Effector memory CD8-positive, alpha-beta T cell (primary cell): Measurements from ENCODE around the gene OR2H2.

ENCODE experiments used
- ATAC-seq: fragments of 150-1000 bp; cut with Tn5 transposase; replicated peaks from 2 replicates; pipeline ENCODE4 v1.10.0; 2021; ENCODE audit warnings: mild to moderate bottlenecking, moderate library complexity
- DNase-seq, 3 experiments: peaks; one replicate each; pipeline ENCODE4 v3.0.0; 2021
- H3K27ac Mint-ChIP-seq, 2 donors: one replicate each; pipeline ENCODE4 v1.8.0; 2022; ENCODE audit warnings: mild to moderate bottlenecking in 2 of 2, mixed read lengths in 2 of 2, moderate library complexity in 2 of 2
- H3K27me3 Mint-ChIP-seq, 2 donors: one replicate each; pipeline ENCODE4 v1.8.0; 2022; ENCODE audit warnings: mixed read lengths in 2 of 2
- H3K36me3 Mint-ChIP-seq: one replicate; pipeline ENCODE4 v1.8.0; 2022; ENCODE audit warnings: mild to moderate bottlenecking, moderate library complexity, mixed read lengths; ENCODE audit not compliant: insufficient read depth
- H3K4me1 Mint-ChIP-seq, 2 donors: one replicate each; pipeline ENCODE4 v1.8.0; 2022; ENCODE audit warnings: low read depth in 2 of 2, mixed read lengths in 2 of 2
- H3K4me3 Mint-ChIP-seq, 2 donors: one replicate each; pipeline ENCODE4 v1.8.0; 2022; ENCODE audit warnings: mild to moderate bottlenecking in 2 of 2, mixed read lengths in 2 of 2, moderate library complexity in 2 of 2
- H3K9me3 Mint-ChIP-seq, 2 donors: one replicate each; pipeline ENCODE4 v1.8.0; 2022; ENCODE audit warnings: mixed read lengths in 2 of 2

OR2H2 gene

DNA sequence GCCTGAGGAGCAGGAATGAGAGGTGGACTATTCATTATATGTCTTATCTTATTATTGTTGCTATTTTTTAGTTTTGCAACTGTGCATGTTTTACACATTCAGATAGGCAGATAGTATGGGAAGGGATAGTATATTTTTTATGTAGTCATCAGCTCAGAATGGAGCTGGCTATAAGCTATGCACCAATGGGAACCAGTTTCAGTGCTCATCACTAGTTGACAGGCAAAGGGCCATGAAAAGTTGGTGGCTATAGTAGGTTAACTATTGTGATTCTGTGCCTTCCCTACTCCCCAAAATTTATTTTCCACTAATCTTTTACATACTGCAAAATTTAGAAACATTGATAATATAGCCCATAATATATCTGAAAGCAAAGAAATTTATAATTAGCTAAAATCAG lies 20.0 kb upstream of the OR2H2 start:
- ATAC-seq (no peak), DNase-seq (no peak)
- Mint-ChIP-seq H3K4me1 (peaks cover 0 to 4% of the 10 kb centered on the region in 2 donors), H3K27me3 (peaks cover 63 to 66% of the 10 kb centered on the region in 2 donors), H3K4me3 (no peak overlapping the region), H3K9me3 (no peaks in the 10 kb centered on the region), H3K36me3 (no peaks in the 10 kb centered on the region), H3K27ac (no peak overlapping the region)

GRCh38 chr6:29566856-29567255 lies 18.1 kb upstream of the OR2H2 start:
- Mint-ChIP-seq H3K36me3 (no peaks in the 10 kb centered on the region), H3K27ac (no peak overlapping the region), H3K27me3 (peaks cover 52 to 57% of the 10 kb centered on the region in 2 donors), H3K4me1 (peaks cover 0 to 4% of the 10 kb centered on the region in 2 donors), H3K4me3 (no peak overlapping the region), H3K9me3 (no peaks in the 10 kb centered on the region)
- no peak for DNase-seq
- no peak for ATAC-seq

DNA sequence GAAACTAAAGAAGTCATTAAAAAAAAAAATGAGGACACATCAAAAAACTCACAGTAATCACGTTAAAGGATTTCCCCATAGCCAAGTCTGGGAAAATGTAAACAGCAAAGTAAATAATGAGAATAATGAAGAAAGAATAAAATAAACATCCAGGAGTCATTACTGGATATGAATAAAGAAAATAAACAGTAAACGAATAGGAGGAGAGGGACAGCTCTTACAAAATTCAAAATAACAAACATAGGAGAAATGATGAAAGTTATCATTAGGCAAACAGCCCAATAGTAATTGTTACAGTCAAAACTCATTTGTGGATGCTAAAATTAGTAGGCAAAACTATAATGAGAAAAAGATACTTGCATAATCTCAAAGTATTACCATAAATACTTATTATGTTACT lies 17.4 kb upstream of the OR2H2 start:
- ATAC-seq (no peak), DNase-seq (no peak)
- no peaks in the 10 kb centered on the region for H3K9me3 Mint-ChIP-seq
- H3K27ac Mint-ChIP-seq, result no peak overlapping the region
- no peak overlapping the region for H3K4me3 Mint-ChIP-seq
- H3K4me1 Mint-ChIP-seq, result peaks cover 0 to 4% of the 10 kb centered on the region in 2 donors
- H3K36me3 Mint-ChIP-seq, result no peaks in the 10 kb centered on the region
- peaks cover 51 to 59% of the 10 kb centered on the region in 2 donors for H3K27me3 Mint-ChIP-seq

GRCh38 chr6:29567991-29568390 lies 16.9 kb upstream of the OR2H2 start:
- H3K4me3 Mint-ChIP-seq, result no peak overlapping the region
- peaks cover 0 to 3% of the 10 kb centered on the region in 2 donors for H3K4me1 Mint-ChIP-seq
- H3K9me3 Mint-ChIP-seq, result no peaks in the 10 kb centered on the region
- ATAC-seq, result no peak
- peaks cover 47 to 54% of the 10 kb centered on the region in 2 donors for H3K27me3 Mint-ChIP-seq
- no peak overlapping the region for H3K27ac Mint-ChIP-seq
- DNase-seq, result no peak
- H3K36me3 Mint-ChIP-seq, result no peaks in the 10 kb centered on the region

DNA sequence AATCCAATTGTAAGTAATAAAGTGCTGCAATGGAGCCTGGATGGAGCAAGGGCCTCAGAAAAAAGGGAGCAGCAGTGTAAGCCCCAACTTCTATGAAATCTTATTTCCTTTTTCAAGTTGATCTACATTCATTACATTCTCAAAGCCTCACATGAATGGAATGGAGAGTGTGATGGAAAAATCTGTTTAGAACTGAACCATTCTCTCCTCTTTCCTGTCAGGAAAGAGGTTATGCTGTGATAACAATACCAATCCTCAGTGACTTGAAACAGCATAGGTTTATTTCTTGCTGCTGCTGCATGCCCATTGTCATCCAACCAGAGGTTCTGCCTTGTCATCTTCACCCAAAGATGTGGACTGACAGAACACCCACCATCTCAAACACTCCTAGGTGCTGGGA lies 8.9 kb upstream of the OR2H2 start:
- H3K4me3 Mint-ChIP-seq, result no peak overlapping the region
- H3K27ac Mint-ChIP-seq, result no peak overlapping the region
- peaks cover 69 to 71% of the 10 kb centered on the region in 2 donors for H3K27me3 Mint-ChIP-seq
- no peak for ATAC-seq
- no peak for DNase-seq
- H3K4me1 Mint-ChIP-seq, result no peaks in the 10 kb centered on the region
- H3K36me3 Mint-ChIP-seq, result peaks cover 3% of the 10 kb centered on the region
- no peaks in the 10 kb centered on the region for H3K9me3 Mint-ChIP-seq

DNA sequence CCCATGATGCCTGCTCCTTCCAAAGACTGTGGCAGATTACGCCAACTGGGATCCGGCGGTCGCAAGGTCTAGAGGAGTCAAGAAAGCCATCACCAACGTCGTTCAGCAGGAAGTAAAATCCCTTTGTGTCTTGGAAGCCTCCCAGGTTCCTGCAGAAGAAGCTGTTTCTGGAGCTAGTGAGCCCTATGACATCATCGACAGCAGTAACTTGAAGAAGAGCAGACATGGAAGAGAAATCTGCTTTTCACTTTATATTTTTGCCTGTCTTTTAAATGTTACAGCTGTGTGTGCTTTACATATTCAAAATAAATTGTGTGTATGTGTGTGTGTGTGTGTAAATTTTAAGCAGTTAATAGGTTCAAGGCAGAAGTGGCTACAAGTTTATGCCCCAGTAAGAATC lies 7.4 kb upstream of the OR2H2 start:
- Mint-ChIP-seq H3K4me3 (no peak overlapping the region), H3K4me1 (no peaks in the 10 kb centered on the region), H3K9me3 (no peaks in the 10 kb centered on the region), H3K27me3 (peaks cover 62 to 74% of the 10 kb centered on the region in 2 donors), H3K36me3 (peaks cover 3% of the 10 kb centered on the region), H3K27ac (no peak overlapping the region)
- DNase-seq (no peak), ATAC-seq (no peak)

DNA sequence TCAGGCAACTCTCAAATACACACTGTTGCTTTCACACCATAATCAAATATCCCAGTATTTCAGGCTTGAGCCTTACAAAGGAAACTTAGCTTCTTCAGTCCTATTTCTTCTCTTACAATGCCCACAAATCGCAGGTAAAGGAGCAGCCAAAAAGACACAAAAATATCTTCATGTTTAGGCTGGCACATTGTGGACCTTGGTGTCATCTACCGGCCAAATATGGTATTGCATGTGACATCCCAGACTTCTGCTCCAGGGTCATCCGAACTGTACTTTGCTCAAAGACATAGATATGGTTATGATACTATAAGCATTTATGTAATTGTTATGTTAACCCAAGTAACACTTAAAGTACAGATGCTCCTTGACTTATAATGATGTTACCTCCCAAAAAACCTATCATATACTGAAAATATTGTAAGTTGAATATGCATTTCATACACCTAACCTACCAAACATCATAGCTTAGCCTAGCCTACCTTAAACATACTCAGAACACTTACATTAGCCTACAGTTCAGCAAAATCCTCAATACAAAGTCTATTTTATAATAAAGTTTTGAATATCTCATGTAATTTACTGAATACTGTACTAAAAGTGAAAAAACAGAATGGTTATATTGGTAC lies 4.6 kb downstream of the OR2H2 start:
- H3K27ac Mint-ChIP-seq, result no peak overlapping the region
- no peaks in the 10 kb centered on the region for H3K36me3 Mint-ChIP-seq
- DNase-seq (peak; percentile 49 to 66 (median 55)), ATAC-seq (peak; percentile 60)
- H3K4me3 Mint-ChIP-seq, result no peak overlapping the region
- H3K9me3 Mint-ChIP-seq, result no peaks in the 10 kb centered on the region
- no peaks in the 10 kb centered on the region for H3K4me1 Mint-ChIP-seq
- H3K27me3 Mint-ChIP-seq, result peaks cover 61 to 75% of the 10 kb centered on the region in 2 donors

DNA sequence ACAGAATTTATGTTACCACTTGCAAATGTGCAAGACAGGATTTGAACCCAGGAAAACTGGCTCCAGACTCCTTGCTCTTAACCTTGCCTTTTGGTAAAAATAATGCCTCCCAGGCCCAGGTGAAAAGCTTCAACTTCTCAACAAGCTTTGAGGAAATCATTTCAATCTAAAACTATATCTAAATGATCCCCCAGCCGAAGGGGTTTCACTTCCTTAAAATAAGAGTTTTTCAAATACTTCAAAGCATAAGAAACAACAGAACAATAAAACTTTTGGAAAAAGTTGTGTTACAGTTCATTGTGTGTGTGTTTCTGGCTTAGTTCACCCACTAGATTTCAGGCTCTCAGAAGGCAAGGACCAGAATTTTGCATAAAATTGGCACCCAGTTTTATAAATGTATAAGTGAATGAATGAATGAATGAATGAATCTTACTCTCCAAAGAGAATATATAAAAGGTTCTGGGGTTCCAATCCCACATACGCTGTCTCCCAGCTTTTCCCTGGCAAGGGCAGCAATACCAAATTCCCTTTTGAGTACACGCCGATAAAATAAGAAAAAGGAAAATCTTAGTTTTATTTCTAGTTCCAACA lies 5.4 kb downstream of the OR2H2 start:
- no peaks in the 10 kb centered on the region for H3K4me1 Mint-ChIP-seq
- no peaks in the 10 kb centered on the region for H3K9me3 Mint-ChIP-seq
- no peaks in the 10 kb centered on the region for H3K36me3 Mint-ChIP-seq
- H3K27ac Mint-ChIP-seq, result no peak overlapping the region
- ATAC-seq (no peak), DNase-seq (no peak)
- peaks cover 61 to 75% of the 10 kb centered on the region in 2 donors for H3K27me3 Mint-ChIP-seq
- H3K4me3 Mint-ChIP-seq, result no peak overlapping the region

- Mint-ChIP-seq H3K27me3 (peaks cover 54 to 72% of the 10 kb centered on the region in 2 donors), H3K9me3 (no peaks in the 10 kb centered on the region), H3K4me1 (no peaks in the 10 kb centered on the region), H3K4me3 (no peak overlapping the region), H3K36me3 (no peaks in the 10 kb centered on the region), H3K27ac (no peak overlapping the region)
- ATAC-seq (no peak), DNase-seq (no peak)
These were observed 6.8 kb downstream of the OR2H2 start for GRCh38 chr6:29591677-29592076.

GRCh38 chr6:29593199-29593855 lies 8.4 kb downstream of the OR2H2 start:
- DNase-seq (no peak), ATAC-seq (no peak)
- Mint-ChIP-seq H3K27ac (no peak overlapping the region), H3K4me3 (no peak overlapping the region), H3K27me3 (peaks cover 42 to 55% of the 10 kb centered on the region in 2 donors), H3K9me3 (no peaks in the 10 kb centered on the region), H3K4me1 (no peaks in the 10 kb centered on the region), H3K36me3 (no peaks in the 10 kb centered on the region)

- no peaks in the 10 kb centered on the region for H3K9me3 Mint-ChIP-seq
- DNase-seq (no peak), ATAC-seq (no peak)
- H3K36me3 Mint-ChIP-seq, result peaks cover 5% of the 10 kb centered on the region
- H3K27ac Mint-ChIP-seq, result no peak overlapping the region
- H3K27me3 Mint-ChIP-seq, result peaks cover 19 to 33% of the 10 kb centered on the region in 2 donors
- H3K4me1 Mint-ChIP-seq, result no peaks in the 10 kb centered on the region
- no peak overlapping the region for H3K4me3 Mint-ChIP-seq
These were observed 11.5 kb downstream of the OR2H2 start for GRCh38 chr6:29596381-29596900.

DNA sequence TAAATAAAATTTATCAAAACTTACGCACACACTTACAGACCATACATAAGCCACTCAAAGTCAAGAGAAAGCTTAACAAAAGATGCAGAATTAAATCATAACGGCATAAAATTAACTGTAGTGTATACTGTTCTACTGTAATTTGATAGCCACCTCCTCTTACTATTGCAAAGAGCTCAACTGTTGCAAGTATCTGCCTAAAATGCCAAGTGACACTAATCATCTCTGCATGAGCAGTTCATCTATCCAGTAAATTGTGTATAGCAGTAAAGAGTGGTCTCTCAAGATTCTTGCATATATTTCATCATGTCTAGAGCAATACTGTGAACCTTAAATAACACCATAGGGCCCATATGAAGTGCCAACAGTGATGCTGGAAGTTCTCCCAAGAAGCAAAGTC lies 12.3 kb downstream of the OR2H2 start:
- Mint-ChIP-seq H3K27me3 (peaks cover 13 to 26% of the 10 kb centered on the region in 2 donors), H3K36me3 (peaks cover 5% of the 10 kb centered on the region), H3K27ac (no peak overlapping the region), H3K4me3 (no peak overlapping the region), H3K4me1 (no peaks in the 10 kb centered on the region), H3K9me3 (no peaks in the 10 kb centered on the region)
- DNase-seq (no peak), ATAC-seq (no peak)

DNA sequence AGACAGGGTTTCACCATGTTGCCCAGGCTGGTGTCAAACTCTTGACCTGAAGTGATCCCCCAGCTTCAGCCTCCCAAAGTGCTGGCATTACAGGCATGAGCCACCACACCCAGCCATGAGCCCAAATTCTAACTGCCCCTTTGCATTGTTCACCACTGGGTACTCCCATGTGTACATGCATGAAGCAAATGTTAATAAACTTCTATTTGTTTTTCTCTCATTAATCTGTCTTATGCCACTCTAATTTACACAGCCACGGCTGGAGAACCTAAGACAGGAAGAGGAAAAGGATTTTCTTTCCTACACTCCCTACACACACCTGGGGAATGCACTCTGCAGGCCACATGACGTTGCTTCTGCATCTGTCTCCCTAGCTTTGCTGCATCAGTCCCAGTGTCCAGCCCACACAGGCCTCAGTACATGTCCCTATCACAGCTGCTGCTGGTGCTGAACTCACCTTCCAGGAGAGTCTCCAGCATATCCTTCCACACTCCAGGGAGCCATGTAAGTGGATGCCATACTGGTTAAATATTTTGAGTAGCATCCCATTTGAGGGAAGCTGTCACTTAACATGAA lies 13.3 kb downstream of the OR2H2 start:
- Mint-ChIP-seq H3K9me3 (no peaks in the 10 kb centered on the region), H3K27ac (no peak overlapping the region), H3K4me3 (no peak overlapping the region), H3K36me3 (peaks cover 5% of the 10 kb centered on the region), H3K27me3 (peaks cover 13 to 19% of the 10 kb centered on the region in 2 donors), H3K4me1 (no peaks in the 10 kb centered on the region)
- no peak for DNase-seq
- no peak for ATAC-seq
